ENCODE data around the gene PIGN.

Gene PIGN

DNA sequence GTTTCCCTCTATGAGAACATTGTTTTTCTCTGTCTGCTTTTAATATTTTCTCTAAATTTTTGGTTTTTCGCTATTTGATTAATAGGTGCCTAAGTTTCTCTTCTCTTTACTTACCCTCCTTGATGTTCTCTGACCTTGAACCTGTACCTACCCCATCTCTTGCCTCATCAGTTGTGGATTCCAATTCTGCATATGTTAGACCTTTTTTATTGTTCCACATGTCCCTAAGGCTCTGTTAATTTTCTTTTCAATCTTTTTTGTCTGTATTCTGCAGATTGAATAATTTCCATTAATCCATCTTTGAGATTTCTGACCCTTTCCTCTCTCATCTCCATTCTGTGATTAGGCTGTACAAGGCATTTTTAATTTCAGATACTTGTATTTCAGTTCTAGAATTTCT, 23.3 kb upstream of the PIGN start:
- DNase-seq (ENCODE audit: low read depth): no peak
- TF ChIP-seq CTCF (IDR thresholded peaks at IDR 0.05; ENCODE audit: insufficient read depth, low read depth, low read length, missing control alignments): no peak
- H3K4me3 ChIP-seq (ENCODE audit: low read length): no peak overlapping the region

DNA sequence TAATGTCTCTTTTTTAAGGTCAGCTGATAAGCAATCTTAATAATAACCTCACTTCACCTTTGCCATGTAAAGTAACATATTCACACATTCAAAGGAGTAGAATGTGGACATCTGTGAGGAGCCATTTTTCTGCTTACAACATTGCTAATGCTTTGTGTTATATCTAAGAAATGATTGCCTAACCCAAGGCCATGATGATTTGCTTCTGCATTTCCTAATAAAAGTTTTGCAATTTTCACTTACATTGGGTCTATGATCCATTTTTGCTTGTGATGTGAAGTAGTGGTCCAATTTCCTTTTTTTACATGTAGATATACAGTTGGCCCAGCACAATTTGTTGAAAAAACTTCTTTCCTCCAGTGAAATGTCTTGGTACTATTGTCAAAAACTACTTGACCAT, 22.2 kb upstream of the PIGN start:
- no peak for TF ChIP-seq CTCF (IDR thresholded peaks at IDR 0.05; ENCODE audit: insufficient read depth, low read depth, low read length, missing control alignments)
- peak; percentile 20 for DNase-seq (ENCODE audit: low read depth)
- H3K4me3 ChIP-seq (ENCODE audit: low read length): no peak overlapping the region

GRCh38 chr18:62206593-62206992, 19.7 kb upstream of the PIGN start:
- no peak for TF ChIP-seq CTCF (IDR thresholded peaks at IDR 0.05; ENCODE audit: insufficient read depth, low read depth, low read length, missing control alignments)
- H3K4me3 ChIP-seq (ENCODE audit: low read length): no peak overlapping the region
- DNase-seq (ENCODE audit: low read depth): peak; percentile 54

GRCh38 chr18:62205824-62206223, 19.0 kb upstream of the PIGN start:
- no peak for DNase-seq (ENCODE audit: low read depth)
- H3K4me3 ChIP-seq (ENCODE audit: low read length): no peak overlapping the region
- TF ChIP-seq CTCF (IDR thresholded peaks at IDR 0.05; ENCODE audit: insufficient read depth, low read depth, low read length, missing control alignments): no peak

DNA sequence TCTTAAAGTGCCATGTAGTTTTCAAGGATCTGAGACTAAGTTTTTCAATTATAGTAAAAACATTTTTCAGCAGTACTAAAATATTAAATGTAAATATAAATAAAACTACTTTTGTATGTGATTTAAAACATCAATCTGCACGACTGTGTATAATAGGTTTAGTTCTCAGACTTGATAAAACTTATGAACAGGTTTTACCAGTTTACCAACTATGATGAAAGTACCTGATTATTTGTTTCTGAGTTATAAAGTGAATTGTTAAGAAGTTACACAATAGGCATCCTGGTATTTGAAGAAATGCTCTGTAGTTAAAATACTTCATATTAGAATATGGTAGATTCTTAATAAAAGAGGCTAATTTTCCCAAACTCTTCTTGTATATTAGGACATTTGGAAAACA, 15.0 kb upstream of the PIGN start:
- no peak overlapping the region for H3K4me3 ChIP-seq (ENCODE audit: low read length)
- peak; percentile 89 for DNase-seq (ENCODE audit: low read depth)
- TF ChIP-seq CTCF (IDR thresholded peaks at IDR 0.05; ENCODE audit: insufficient read depth, low read depth, low read length, missing control alignments): no peak

DNA sequence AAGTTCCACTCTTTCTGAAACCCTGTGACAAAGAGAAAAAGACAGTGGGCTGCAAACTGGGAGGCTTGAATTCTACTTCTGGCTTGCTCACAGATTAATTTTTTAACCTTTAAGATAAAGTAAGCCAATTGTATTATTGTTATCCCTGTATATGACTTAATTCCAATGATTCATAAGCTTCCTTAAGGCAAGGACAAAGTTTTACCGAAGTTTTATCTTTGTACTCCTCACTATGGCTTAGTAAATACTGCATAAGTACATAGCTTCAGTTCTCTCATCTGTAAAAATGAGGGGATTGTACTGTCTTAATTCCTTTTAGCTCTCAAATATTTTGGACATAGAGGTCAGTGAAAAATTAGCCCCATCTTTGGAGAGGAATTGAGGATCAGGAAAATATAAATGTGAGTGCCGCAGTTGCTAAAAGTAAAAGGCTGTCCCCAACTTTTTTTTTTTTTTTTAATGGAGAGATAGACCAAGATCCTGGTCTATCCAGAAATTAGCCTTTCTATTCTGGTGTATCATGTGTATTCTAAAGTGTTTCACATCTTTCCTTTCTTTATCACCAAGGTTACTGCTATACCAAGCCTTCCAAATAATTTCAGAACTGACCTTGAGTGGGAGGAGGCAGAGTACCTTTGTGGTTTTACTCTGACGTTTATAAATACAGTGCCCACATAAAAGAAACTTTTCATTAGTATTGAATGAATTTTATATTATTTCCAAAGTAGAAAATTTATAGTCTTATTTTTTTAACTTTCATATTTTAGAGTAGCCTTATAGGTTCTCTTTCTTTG, 13.5 kb upstream of the PIGN start:
- DNase-seq (ENCODE audit: low read depth): peak; percentile 40
- no peak overlapping the region for H3K4me3 ChIP-seq (ENCODE audit: low read length)
- no peak for TF ChIP-seq CTCF (IDR thresholded peaks at IDR 0.05; ENCODE audit: insufficient read depth, low read depth, low read length, missing control alignments)

DNA sequence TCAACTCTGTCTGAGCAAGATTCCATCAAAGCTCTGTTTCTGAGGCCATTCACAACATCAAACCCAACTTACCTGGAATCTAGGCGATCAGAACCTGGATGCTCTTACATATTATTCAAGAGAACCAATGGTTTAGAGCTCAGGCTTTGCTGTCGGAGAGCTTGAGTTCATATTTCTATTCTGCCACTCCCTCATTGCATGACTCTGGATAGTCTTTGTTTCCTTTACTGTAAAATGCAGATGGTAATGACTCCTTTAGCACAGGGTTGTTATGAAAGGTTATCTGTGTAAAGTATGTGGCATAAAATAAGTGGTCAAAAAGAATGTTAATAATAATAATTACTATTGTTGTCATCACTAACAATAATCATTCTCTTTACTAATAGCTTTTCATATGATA, 12.8 kb upstream of the PIGN start:
- DNase-seq (ENCODE audit: low read depth): peak; percentile 52
- no peak for TF ChIP-seq CTCF (IDR thresholded peaks at IDR 0.05; ENCODE audit: insufficient read depth, low read depth, low read length, missing control alignments)

More for the DNA sequence above, 12.8 kb upstream of the PIGN start:
- no peak overlapping the region for H3K4me3 ChIP-seq (ENCODE audit: low read length)
